ENCODE results near the gene BEGAIN. TPM values are rescaled to one million over a fixed set of nuclear protein-coding genes. Genes with fewer than 3 reads are reported as not detected.

The BEGAIN gene
- total RNA-seq, 1 experiment from 2014 or later, result 0.54 TPM

- ChIA-PET CTCF (interaction anchor here (0.6 kb wide), 1 partner anchor 48 kb away, joined by 5 read pairs; no protein-coding TSS in a partner anchor), POLR2A (no interaction called here)
- Mint-ChIP-seq H3K27ac (ENCODE audit: unreplicated experiment) (no peak overlapping the region), H3K4me3 (ENCODE audit: unreplicated experiment) (no peak overlapping the region), H3K36me3 (ENCODE audit: insufficient read depth, unreplicated experiment) (no peaks in the 10 kb centered on the region), H3K27me3 (ENCODE audit: insufficient read depth, unreplicated experiment) (peaks cover 4% of the 10 kb centered on the region), H3K4me1 (ENCODE audit: low read depth, unreplicated experiment) (no peaks in the 10 kb centered on the region), H3K9me3 (ENCODE audit: unreplicated experiment) (no peaks in the 10 kb centered on the region)
- Histone ChIP-seq H3K36me3 (ENCODE audit: control insufficient read depth, insufficient read depth, low read length) (no peaks in the 10 kb centered on the region), H3K4me1 (peaks cover under 1% of the 10 kb centered on the region; the same call in 1 of the 2 replicates), H3K9me3 (no peaks in the 10 kb centered on the region), H3K27me3 (replicated peaks; ENCODE audit: control insufficient read depth, insufficient read depth, low read length) (no peaks in the 10 kb centered on the region), H3K4me3 (ENCODE audit: low read depth, low read length) (no peak overlapping the region)
- intact Hi-C loops (cut with micrococcal nuclease; ENCODE audit: unreplicated experiment), result loop anchor here (10.0 kb wide), 1 partner anchor 103 kb away; no protein-coding TSS in a partner anchor
- TF ChIP-seq CTCF (IDR thresholded peaks at IDR 0.05; ENCODE audit: insufficient read depth in 1 of 2, low read depth in 1 of 2, low read length in 1 of 2, severe bottlenecking in 1 of 2, unreplicated experiment in 1 of 2), result no peak
- BruUV-seq (replicated peaks), result no TSS peak
- no peak for DNase-seq
Measured at GRCh38 chr14:100541621-100542560, 45.3 kb downstream of the BEGAIN start.

- Histone ChIP-seq H3K36me3 (ENCODE audit: control insufficient read depth, insufficient read depth, low read length) (no peaks in the 10 kb centered on the region), H3K27me3 (replicated peaks; ENCODE audit: control insufficient read depth, insufficient read depth, low read length) (no peaks in the 10 kb centered on the region), H3K4me3 (ENCODE audit: low read depth, low read length) (no peak overlapping the region), H3K4me1 (no peaks in the 10 kb centered on the region), H3K9me3 (no peaks in the 10 kb centered on the region)
- H3K27me3 Mint-ChIP-seq (ENCODE audit: insufficient read depth, unreplicated experiment), result peaks cover 4% of the 10 kb centered on the region
- no peak overlapping the region for H3K27ac Mint-ChIP-seq (ENCODE audit: unreplicated experiment)
- ChIA-PET CTCF (interaction anchor here (0.6 to 1.3 kb wide), 2 partner anchors 48 to 105 kb away, joined by 5 read pairs; no protein-coding TSS in a partner anchor), POLR2A (no interaction called here)
- no peaks in the 10 kb centered on the region for H3K9me3 Mint-ChIP-seq (ENCODE audit: unreplicated experiment)
- no peak for DNase-seq
- no peaks in the 10 kb centered on the region for H3K36me3 Mint-ChIP-seq (ENCODE audit: insufficient read depth, unreplicated experiment)
- no peaks in the 10 kb centered on the region for H3K4me1 Mint-ChIP-seq (ENCODE audit: low read depth, unreplicated experiment)
- H3K4me3 Mint-ChIP-seq (ENCODE audit: unreplicated experiment), result no peak overlapping the region
- no TSS peak for BruUV-seq (replicated peaks)
- intact Hi-C loops (cut with micrococcal nuclease; ENCODE audit: unreplicated experiment), result loop anchor here (10.0 kb wide), 1 partner anchor 104 kb away; no protein-coding TSS in a partner anchor
- TF ChIP-seq CTCF (IDR thresholded peaks at IDR 0.05; ENCODE audit: insufficient read depth in 1 of 2, low read depth in 1 of 2, low read length in 1 of 2, severe bottlenecking in 1 of 2, unreplicated experiment in 1 of 2), result no peak
Measured at GRCh38 chr14:100540926-100541620, 46.1 kb downstream of the BEGAIN start.
